Kidney capillary endothelial cell (primary cell): ENCODE results near the gene BMS1.
A peak's percentile ranks its signal among the peaks of the same experiment; 100 is the strongest.
"Not testable (repeated sequence)": the region's sequence is repeated elsewhere in the genome, so short reads cannot be mapped to it uniquely, and the experiment has no call there.

Experiments
- DNase-seq: peaks from one replicate; pipeline ENCODE4 v3.0.0-alpha.2; 2018; ENCODE audit warnings: low spot score

The BMS1 gene, protein sequence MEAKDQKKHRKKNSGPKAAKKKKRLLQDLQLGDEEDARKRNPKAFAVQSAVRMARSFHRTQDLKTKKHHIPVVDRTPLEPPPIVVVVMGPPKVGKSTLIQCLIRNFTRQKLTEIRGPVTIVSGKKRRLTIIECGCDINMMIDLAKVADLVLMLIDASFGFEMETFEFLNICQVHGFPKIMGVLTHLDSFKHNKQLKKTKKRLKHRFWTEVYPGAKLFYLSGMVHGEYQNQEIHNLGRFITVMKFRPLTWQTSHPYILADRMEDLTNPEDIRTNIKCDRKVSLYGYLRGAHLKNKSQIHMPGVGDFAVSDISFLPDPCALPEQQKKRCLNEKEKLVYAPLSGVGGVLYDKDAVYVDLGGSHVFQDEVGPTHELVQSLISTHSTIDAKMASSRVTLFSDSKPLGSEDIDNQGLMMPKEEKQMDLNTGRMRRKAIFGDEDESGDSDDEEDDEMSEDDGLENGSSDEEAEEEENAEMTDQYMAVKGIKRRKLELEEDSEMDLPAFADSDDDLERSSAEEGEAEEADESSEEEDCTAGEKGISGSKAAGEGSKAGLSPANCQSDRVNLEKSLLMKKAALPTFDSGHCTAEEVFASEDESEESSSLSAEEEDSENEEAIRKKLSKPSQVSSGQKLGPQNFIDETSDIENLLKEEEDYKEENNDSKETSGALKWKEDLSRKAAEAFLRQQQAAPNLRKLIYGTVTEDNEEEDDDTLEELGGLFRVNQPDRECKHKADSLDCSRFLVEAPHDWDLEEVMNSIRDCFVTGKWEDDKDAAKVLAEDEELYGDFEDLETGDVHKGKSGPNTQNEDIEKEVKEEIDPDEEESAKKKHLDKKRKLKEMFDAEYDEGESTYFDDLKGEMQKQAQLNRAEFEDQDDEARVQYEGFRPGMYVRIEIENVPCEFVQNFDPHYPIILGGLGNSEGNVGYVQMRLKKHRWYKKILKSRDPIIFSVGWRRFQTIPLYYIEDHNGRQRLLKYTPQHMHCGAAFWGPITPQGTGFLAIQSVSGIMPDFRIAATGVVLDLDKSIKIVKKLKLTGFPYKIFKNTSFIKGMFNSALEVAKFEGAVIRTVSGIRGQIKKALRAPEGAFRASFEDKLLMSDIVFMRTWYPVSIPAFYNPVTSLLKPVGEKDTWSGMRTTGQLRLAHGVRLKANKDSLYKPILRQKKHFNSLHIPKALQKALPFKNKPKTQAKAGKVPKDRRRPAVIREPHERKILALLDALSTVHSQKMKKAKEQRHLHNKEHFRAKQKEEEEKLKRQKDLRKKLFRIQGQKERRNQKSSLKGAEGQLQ

DNA sequence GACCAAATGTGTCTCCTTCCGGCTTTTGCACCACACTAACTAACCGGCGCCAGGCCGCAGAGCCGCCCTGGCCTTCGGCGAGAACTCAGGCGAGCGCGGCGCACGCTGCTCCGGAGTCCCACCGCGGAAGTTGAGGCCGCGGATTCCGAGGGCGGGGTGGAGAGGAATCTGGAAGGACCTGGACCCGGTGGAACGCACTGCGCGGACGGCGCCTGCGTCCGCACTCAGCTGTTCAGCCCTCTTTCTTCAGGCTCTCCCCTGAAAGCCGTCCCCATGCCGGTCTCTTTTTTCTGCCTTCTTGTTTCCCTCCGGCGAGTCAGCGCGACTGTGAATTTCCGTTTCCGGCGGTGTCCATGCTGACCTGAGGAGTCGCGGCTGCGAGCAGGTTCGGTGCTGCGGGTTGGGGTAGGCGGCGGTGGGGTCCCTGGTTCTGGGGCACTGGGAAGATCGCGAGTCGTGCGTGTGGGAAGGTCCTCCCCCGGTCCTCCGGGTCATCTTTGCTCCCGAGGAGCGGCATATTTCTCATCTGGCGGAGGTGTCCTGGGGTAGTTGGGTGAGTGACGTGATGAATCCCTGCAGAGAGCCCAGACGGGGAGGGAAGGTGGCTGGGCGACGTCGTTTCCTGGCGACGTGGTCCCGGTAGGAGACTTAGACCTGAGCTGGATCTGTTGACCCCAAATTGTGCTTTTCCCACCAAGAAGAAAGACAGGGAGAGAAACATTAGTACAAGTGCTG, at the start of gene BMS1:
Gene BMS1 (plus strand): TSS at position 350 of the 735 bp plus-strand sequence. CDS start 1,600 bp downstream, outside the sequence.
- DNase-seq = peak; percentile 87

DNA sequence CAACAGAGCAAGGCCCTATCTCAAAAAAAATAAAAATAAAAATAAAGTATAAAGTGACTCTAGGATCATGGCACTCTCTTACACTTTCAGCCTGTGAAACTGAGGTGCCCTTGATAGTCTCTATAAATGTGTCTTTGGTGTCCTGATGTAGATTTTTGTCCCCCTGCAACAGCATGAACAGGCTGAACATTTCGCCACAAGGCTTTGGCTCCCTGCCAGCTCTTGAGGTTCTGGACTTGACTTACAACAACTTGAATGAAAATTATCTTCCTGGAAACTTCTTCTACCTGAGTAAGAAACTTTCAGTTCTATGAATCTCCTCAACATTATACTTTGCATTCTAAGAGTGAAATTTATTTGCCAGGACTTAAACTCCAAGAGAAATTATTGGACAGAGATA, 48.1 kb upstream of the BMS1 start:
- no peak for DNase-seq

DNA sequence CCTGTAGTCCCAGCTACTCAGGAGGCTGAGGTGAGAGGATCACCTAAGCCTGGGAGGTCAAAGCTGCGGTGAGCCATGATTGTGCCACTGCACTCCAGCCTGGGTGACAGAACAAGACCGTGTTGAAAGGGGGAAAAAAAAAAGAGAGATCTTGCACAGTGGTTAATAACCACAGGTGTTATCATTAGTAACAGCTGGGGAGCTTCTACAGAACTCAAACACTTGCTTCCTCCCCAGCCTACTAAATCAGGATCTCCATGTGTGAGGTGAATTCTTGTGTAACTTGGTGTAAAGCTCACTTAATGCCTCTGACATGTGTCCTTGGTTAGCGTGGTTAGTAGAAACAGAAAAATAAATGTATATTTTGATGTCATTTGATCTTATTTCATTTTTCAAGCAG, 43.9 kb upstream of the BMS1 start:
- DNase-seq = no peak

DNA sequence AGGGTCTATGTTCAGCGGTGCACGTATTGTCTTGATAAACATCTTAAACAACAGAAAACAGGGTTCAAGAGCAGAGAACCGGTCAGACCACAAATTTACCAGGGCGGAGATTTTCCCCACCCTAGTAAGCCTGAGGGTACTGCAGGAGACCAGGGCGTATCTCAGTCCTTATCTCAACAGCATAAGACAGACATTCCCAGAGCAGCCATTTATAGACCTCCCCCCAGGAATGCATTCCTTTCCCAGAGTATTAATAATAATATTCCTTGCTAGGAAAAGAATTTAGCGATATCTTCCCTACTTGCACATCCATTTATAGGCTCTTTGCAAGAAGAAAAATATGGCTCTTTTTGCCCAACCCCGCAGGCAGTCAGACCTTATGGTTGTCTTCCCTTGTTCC, 41.1 kb upstream of the BMS1 start:
- DNase-seq = not testable (repeated sequence)

DNA sequence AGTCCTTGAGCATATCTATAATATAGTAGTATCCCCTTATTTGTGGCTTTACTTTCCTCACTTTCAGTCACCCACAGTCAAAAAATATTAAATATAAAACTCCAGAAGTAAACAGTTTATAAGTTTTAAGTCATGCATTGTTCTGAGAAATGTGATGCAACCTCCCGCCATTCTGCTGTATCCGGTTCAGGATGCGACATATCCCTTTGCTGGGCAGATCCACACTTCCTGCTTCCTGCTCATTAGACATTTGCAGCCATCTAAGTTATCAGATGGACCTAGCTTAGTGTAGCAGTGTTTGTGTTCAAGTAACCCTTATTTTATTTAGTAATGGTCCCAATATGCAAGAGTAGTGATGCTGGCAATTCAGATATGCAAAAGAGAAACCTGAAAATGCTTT, 38.9 kb upstream of the BMS1 start:
- DNase-seq = peak; percentile 47

DNA sequence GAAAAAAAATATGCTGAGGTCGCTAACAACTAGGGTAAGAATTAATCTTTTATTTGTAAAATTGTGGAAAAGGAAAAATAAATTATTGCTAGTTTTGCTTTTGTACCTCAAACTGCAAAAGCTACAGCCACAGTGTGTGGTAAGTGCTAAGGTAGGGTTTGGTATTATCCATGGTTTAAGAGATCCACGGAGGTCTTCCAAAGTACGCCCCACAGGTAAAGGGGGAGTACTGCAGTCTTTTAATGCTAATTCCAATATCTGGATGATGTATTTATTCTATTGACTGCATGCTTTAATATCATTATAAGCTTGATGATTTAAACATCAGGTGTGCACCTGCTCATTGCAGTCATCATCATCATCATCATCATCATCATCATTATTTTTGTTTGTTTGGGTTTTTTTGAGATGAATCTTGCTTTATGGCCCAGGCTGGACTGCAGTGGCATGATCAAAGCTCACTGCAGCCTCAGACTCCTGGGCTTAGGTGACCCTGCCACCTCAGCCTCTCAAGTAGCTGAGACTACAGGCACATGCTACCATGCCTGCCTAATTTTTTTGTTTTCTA, 38.4 kb upstream of the BMS1 start:
- DNase-seq = no peak

DNA sequence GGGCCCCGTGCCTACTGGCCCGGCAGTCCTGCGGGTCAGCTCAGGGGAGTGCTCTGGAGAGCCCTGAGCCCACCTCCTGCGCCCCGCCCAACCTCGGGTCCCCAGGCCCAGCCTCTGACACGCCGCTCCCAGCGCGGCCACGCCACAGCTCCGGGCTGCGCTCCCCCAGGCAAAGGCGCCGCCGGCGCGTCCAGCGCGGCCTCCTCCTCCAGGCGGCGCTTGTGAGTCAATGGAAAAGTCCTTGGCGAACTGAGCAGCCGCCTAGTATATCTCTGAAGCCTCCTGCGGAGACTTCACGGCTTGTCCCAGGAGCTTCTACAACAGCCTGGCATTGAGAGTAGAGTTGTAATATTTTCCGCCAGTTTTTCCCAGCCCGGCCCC, 29.5 kb upstream of the BMS1 start:
- DNase-seq = peak; percentile 80

DNA sequence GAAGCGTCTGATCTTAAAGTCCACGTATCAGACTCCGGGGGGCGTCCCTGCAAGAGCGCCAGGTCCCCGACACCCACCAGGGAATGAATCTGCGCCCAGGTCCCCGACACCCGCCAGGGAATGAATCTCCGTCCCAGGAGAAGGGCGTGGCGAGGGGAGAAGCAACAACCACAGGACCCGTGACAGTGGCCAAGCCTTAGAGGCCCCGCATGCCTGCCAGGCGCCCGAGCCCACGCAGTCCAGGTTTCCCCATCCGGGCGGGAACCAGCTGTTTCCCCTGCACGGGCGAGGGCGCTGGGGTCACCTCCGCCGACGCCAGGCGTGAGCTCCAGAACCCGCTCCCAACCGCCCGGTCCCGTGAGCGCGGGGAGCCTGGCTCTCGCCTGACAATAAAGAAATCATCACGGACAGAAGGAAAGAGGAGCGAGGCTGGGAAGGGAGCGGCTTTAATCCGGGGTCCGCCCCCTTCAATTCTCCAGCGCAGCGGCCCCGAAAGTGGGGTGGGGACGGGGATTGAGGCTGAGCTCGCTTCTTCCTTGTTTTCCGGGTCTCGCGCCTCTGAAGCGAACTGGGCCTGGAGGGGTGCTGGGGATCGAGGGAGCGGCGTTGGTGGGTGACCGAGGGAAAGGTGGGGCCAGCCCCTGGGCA, 29.0 kb upstream of the BMS1 start:
- DNase-seq = peak; percentile 47

DNA sequence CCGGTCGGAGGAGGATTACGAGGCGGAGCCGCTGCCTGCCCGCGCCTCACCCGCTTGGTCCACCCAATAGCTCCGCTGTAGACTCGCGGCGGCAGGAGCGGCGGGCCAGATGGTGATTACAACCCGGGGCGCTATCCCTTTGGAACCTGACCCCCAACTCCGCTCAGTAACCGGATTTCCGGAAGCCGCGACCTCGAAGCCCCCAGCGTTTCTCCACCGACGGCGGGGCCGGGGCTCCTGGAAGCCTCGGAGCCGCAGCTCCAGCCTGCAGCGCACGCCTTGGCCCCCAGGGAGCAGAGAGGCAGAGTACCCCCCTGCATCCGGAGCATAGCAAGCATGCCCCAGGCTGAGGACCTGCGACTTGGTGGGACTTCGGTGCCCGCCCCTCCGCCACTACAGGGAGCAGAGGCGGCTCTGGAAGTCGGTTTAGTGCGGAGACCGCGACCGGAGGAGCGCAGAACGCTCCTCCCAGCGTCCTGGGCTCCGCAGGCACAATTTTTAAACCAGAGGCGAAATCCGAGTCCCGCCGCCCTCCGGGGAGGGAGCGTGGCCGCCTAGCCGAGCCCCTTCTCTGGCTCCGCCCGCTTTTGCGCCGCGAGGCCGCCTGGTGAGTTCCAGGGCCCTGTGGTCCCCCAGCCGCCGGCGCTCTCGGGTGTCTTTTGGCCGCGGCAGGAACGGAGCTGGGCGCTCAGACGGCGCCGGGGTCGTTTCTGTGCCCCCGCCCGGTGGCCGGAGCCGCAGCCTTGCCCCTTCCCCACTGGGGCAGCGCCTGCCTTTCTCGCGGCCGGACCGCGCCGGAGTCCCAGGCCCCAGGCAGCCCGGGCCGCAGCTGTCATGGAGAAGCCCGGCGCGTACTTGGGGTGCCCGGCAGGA, 28.2 kb upstream of the BMS1 start:
- peak; percentile 11 for DNase-seq

DNA sequence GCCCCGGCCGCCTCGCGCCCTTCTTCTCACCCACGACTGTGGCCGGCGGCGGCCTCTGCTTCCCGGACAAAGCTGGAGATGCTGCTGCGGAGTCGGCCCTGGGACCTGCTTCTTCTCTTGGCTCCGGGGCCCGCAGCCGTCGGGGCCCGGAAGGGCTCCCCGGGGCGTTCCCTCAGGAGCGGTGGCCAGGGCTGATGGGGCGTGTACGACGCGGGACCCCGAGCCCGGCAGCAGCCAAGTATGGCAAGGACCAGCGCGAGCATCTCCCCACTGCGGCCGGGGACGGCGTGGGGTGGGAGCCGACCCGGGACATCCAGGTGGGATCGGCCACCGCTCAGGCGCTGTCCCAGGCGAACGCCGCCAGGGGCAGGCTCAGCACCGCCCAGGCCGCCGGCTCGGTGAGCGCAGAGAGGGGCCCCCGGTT, 27.6 kb upstream of the BMS1 start:
- DNase-seq = no peak

DNA sequence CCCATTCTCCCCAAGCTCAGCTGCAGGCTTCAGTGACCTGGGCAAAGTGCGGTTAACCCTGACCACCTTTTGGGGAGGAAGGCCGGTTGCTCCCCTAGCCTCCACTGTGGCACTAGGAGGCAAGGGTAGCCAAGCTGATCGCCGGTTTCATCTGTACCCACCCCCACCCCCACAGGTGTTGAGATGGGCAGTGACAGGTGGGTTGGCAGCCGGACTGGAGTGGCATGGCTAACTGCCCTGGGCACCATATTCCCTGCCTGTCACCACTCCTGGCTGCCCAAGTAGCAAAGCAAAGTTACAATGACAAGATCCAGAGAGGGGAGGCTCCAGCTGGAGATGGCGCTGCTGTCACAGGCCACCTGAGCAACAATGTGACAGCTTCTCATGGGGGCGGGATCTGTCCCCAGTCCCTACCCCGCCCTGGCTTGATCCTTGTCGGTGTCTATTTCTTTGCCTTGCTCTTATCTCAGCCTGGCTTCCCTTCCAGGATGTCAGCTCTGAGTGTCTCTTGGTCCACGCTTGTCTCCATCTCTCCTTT, 27.0 kb upstream of the BMS1 start:
- DNase-seq = no peak

DNA sequence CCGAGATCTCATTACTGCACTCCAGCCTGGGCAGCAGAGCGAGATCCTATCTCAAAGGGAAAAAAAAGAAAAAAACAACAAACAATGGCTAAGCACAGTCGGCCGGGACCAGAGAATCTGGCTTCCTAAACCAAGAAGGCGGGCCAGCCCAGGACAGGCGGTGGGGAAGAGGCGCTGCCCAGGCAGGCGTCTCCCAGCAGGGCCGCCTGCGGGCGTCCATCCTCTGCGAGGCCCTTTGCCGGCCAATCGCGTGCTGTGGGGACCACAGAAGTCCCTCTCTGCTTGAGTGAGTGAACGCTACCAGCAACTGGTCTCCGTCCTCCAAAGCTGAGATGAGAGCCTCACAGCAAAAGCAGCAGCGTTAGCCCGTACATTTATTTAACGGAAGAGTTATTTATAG, 14.7 kb upstream of the BMS1 start:
- DNase-seq = no peak

DNA sequence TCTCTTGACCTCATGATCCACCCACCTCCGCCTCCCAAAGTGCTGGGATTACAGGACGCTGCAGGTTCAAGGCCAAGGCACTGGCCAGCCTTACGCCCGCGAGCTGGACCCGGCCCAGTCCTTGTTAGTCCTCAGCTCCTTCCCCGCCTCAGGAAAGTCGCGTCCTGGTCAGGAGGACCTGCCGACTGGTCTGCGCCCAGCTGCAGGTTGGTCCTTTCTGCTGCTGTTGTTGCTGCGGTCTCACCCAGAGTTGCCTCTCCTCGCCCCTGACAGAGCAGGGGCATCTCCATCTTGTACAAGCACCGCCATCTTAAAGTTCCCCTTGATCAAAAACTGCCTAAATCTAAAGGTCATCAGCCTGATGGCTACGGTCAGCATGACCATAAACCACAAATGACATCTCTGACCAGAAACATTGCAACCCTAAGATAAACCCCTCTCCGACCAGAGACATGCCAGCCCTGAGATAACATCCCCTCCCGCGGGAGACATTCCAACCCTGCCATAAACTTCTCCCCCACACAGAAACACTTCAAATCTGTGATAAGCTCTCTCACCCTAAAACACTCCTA, 13.9 kb upstream of the BMS1 start:
- DNase-seq = no peak

DNA sequence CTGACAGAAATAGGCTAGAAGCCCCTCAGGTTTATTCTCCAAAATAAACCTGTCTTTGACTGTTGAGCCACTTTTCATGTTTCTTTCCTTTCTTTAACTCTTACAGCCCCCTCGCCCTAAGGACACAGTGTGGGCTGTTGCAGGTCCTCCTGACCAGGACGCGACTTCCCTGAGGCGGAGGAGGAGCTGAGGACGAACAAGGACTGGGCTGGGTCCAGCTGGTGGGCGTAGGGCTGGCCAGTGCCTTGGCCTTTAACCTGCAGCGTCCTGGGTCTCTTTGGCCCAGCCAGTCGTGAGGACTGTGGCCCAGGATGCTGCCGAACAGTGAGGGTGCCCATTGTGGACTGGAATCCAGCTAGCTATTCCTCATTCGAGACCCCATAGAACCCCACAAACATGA, 13.4 kb upstream of the BMS1 start:
- no peak for DNase-seq

DNA sequence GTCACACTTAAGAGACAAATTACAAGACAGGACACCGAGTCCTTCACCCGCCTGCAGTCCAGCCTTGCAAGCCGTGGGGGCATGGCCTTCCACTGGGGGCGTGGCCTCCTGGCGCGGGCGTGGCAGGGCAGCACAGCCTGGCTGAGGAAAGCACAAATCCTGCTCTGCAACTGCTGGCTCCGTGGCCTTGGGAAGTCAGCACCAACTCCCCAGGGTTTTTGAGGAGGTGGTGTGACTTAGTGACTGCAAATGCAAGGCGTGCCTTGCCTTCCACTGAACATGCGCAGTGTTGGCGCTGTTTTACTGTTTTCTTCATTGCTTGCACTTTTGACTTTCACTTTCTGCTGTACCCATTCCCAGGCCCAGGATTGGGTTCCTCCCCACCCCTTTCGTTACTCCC, 12.9 kb upstream of the BMS1 start:
- no peak for DNase-seq

DNA sequence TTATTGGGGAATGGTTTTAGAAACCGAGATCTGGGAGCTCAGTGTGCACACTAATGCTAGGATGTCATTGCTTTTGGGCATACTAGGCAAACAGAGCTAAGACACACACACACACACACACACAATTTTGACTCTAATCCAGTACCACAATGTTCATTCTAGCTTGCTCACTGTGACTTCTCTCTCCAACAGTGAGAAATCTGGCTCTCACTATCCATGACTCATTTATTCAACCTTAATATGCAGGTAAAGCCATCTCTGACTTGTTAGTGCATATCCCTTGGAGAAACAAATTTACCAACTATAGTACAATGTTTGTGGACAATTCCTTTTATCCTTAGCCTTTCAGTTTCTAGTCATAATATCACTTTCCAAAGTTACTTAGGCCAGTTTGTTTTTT, 5.9 kb upstream of the BMS1 start:
- DNase-seq = no peak

DNA sequence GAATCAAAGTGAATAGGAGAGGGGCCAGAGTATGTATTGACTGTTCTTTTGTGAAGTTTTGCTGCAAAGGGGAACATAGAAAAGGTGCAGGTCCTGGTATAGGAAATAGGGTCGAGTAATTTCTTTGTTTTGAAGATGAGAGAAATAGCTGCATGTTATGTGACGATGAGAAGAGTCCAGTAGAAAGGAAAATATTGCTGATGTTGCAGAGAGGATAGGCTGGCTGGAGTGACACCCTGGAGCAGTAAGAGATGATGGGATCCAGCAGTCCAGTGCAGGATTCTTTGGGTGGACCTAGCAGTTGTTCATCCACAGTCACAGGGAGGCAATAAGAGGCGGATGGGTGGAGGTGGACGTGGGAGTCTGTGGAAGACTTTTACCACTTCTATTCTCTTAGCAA, 2.1 kb upstream of the BMS1 start:
- no peak for DNase-seq

DNA sequence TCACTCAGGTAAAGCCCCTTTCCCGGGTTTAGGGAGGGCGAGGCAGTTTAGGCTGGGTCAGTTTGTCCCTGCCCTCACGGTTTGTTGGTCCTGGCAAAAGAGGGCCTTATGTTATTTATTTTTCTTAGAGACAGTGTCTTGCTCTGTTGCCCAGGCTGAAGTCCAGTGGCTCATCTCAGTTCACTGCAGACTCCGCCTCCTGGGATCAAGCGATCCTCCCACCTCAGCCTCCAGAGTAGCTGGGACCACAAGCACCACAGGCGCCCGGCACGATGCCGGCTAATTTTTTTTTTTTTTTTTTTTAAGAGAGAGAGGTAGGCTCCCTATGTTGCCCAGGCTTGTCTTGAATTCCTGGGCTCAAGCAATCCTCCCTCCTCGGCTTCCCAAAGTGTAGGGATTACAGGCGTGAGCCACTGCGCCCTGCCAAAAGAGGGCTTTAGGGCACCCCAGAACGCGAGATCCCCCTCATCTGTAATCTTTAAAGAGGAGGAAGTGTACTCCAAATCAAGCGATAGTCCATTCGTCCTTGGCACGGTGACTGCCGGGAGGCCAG, 626 bp upstream of the BMS1 start:
- no peak for DNase-seq

DNA sequence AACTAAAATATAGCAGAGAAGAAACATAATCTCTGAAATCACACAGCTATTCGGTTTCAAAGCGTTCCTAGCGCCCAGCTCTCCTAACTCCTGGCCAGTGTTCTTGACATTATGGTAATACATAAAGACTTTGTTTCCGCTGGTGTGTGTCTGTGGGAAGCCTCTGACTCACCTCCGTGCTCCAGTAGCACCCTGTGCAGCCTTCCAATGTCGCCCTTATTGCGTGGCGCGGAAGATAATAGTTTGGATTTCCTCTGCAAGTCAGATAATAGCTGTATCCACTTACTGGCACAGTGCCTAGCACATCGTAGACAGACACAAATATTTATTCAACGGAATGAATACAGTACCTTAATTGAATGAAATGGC, 570 bp downstream of the BMS1 start:
- DNase-seq = peak; percentile 83
